Keratinocyte (primary cell): ENCODE data around the gene TOR3A.

ENCODE experiments used
- EZH2 ChIP-seq: IDR thresholded peaks from one replicate; pipeline ENCODE4 v1.6.1; 2012; ENCODE audit warnings: inconsistent platforms, mild to moderate bottlenecking, low read length, moderate library complexity
- TF ChIP-seq, protein P1 (sequence below), 3 experiments: IDR thresholded peaks in 1 of 3; conservative IDR thresholded peaks in 1 of 3; optimal IDR thresholded peaks in 1 of 3; 2 replicates in 2 of 3; 3 replicates in 1 of 3; pipeline versions ENCODE3 to v1.5.1; 2011; ENCODE audit warnings: low read length in 3 of 3, mild to moderate bottlenecking in 3 of 3, moderate library complexity in 2 of 3, control low read depth in 1 of 3, inconsistent platforms in 1 of 3; ENCODE audit not compliant: insufficient read depth in 2 of 3; ENCODE audit errors: extremely low read depth in 1 of 3

DNA sequence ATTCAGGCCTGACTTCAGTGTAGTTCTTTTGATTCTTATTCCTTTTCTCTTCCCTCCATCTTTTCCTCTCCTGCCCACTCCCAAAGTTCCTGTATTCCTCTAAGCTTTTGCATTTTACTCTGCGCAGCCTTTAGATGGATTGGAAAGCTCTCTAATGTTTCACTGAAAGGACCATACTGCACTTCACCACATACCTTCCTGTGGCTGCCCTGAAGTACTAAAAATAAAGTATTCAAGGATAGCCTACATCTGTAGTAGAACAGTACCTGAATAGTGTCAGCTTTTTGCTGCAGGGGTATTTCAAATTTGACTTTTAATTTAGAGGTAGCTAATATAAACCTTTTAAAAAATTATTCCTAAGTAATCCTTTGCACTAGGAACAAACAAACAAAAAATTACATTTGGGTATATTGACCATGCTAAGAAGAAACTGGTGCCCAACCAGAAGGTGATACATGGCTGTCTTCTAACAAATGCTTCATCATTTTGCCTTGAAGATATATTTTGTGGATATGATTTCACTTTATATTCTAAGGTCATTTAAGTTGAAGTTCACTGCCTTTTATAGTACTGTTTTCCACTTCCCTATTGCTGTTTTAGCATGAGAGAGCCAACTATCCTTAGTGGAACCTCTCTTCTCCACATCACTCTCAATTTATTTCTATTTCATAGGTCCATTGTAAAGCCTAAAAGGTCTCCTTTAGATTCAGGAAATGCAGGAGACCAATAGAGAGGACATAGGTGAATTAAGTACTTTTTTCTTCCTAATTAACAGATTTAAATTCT, 33.3 kb upstream of the TOR3A start:
- TF ChIP-seq, protein P1, sequence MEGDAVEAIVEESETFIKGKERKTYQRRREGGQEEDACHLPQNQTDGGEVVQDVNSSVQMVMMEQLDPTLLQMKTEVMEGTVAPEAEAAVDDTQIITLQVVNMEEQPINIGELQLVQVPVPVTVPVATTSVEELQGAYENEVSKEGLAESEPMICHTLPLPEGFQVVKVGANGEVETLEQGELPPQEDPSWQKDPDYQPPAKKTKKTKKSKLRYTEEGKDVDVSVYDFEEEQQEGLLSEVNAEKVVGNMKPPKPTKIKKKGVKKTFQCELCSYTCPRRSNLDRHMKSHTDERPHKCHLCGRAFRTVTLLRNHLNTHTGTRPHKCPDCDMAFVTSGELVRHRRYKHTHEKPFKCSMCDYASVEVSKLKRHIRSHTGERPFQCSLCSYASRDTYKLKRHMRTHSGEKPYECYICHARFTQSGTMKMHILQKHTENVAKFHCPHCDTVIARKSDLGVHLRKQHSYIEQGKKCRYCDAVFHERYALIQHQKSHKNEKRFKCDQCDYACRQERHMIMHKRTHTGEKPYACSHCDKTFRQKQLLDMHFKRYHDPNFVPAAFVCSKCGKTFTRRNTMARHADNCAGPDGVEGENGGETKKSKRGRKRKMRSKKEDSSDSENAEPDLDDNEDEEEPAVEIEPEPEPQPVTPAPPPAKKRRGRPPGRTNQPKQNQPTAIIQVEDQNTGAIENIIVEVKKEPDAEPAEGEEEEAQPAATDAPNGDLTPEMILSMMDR (optimal IDR thresholded peaks at IDR 0.05 in 1 of 3, IDR thresholded peaks at IDR 0.05 in 1 of 3, conservative IDR thresholded peaks at IDR 0.05 in 1 of 3; ENCODE audit: extremely low read depth in 1 of 3, insufficient read depth in 2 of 3, low read length in 3 of 3): no peak
- TF ChIP-seq EZH2: no peak
